Esophagus squamous epithelium (tissue), 4 donors: ENCODE measurements around the gene CNBP.

ENCODE experiments used
- CTCF ChIP-seq, 6 experiments: fragments of 450-650 bp in 4 of 6; fragments of 200-600 bp in 2 of 6; sonication (generic) in 2 of 6; IDR thresholded peaks; one replicate each; pipeline ENCODE4 v1.5.1; 2016 to 2019; ENCODE audit warnings: antibody characterized with exemption in 6 of 6, mild to moderate bottlenecking in 4 of 6, moderate library complexity in 4 of 6
- POLR2A ChIP-seq, 4 donors: fragments of 450-650 bp; IDR thresholded peaks; one replicate each; pipeline ENCODE4 v1.6.1; 2017; ENCODE audit warnings: antibody characterized with exemption in 4 of 4, mild to moderate bottlenecking in 4 of 4, moderate library complexity in 3 of 4

- TF ChIP-seq CTCF (IDR thresholded peaks at IDR 0.05) (no peak), POLR2A (IDR thresholded peaks at IDR 0.05) (peak in 1 of 4 donors; percentile 58)
These were observed 62.5 kb downstream of the CNBP start for GRCh38 chr3:129121016-129121791.
